NT2/D1 (cell line): Measurements from ENCODE around the gene PKHD1.

Experiments
- DNase-seq: peaks from one replicate; pipeline ENCODE4 v3.0.0-alpha.2; 2011; ENCODE audit warnings: low read depth, low spot score
- H3K27me3 ChIP-seq: 2 replicates; pipeline ENCODE4 v1.6.0; 2011; ENCODE audit warnings: mild to moderate bottlenecking; ENCODE audit not compliant: insufficient read length, insufficient read depth
- H3K36me3 ChIP-seq: 2 replicates; pipeline ENCODE4 v1.6.1; 2011; ENCODE audit warnings: mild to moderate bottlenecking, low read length, mixed read lengths; ENCODE audit not compliant: insufficient read depth, insufficient read length
- H3K4me1 ChIP-seq: 2 replicates; pipeline ENCODE4 v1.5.1; 2011; ENCODE audit not compliant: insufficient read depth, insufficient read length
- H3K4me3 ChIP-seq: 2 replicates; pipeline ENCODE4 v1.5.1; 2011; ENCODE audit warnings: low read depth; ENCODE audit not compliant: insufficient read length
- H3K9ac ChIP-seq: 2 replicates; pipeline ENCODE4 v1.6.0; 2011; ENCODE audit warnings: low read depth; ENCODE audit not compliant: insufficient read length
- H3K9me3 ChIP-seq: 2 replicates; pipeline ENCODE4 v1.5.1; 2011; ENCODE audit warnings: mild to moderate bottlenecking, low read length; ENCODE audit not compliant: insufficient read depth
- SUZ12 ChIP-seq: IDR thresholded peaks from 2 replicates; pipeline ENCODE4 v1.6.1; 2011; ENCODE audit not compliant: insufficient read length, insufficient read depth; ENCODE audit errors: extremely low read depth
- YY1 ChIP-seq: IDR thresholded peaks from 2 replicates; pipeline ENCODE4 v1.6.1; 2011; ENCODE audit not compliant: insufficient read length, insufficient read depth
- ZNF274 ChIP-seq: IDR thresholded peaks from 2 replicates; pipeline ENCODE4 v1.6.1; 2011; ENCODE audit warnings: mild to moderate bottlenecking, low read depth, low read length

Gene PKHD1

GRCh38 chr6:51619042-51619799 is 468.2 kb downstream of the PKHD1 start:
- Histone ChIP-seq H3K9me3 (no peaks in the 10 kb centered on the region), H3K9ac (no peak overlapping the region), H3K27me3 (no peaks in the 10 kb centered on the region), H3K4me1 (no peaks in the 10 kb centered on the region), H3K36me3 (no peaks in the 10 kb centered on the region), H3K4me3 (no peak overlapping the region)
- no peak for DNase-seq
- TF ChIP-seq SUZ12 (no peak), ZNF274 (no peak), YY1 (no peak)

- DNase-seq: no peak
- Histone ChIP-seq H3K9ac (no peak overlapping the region), H3K36me3 (no peaks in the 10 kb centered on the region), H3K27me3 (no peaks in the 10 kb centered on the region), H3K4me1 (no peaks in the 10 kb centered on the region), H3K4me3 (no peak overlapping the region), H3K9me3 (no peaks in the 10 kb centered on the region)
- TF ChIP-seq YY1: no peak
- TF ChIP-seq ZNF274: no peak
- no peak for TF ChIP-seq SUZ12
Measured at GRCh38 chr6:51618563-51618962, 468.9 kb downstream of the PKHD1 start.

- H3K27me3 ChIP-seq: no peaks in the 10 kb centered on the region
- H3K9me3 ChIP-seq: no peaks in the 10 kb centered on the region
- H3K9ac ChIP-seq: no peak overlapping the region
- DNase-seq: no peak
- no peak for TF ChIP-seq SUZ12
- no peak for TF ChIP-seq YY1
- TF ChIP-seq ZNF274: no peak
- H3K36me3 ChIP-seq: no peaks in the 10 kb centered on the region
- no peak overlapping the region for H3K4me3 ChIP-seq
- no peaks in the 10 kb centered on the region for H3K4me1 ChIP-seq
Measured at GRCh38 chr6:51617751-51618150, 469.7 kb downstream of the PKHD1 start.

GRCh38 chr6:51616243-51616642 is 471.2 kb downstream of the PKHD1 start:
- no peaks in the 10 kb centered on the region for H3K27me3 ChIP-seq
- no peak for DNase-seq
- no peak overlapping the region for H3K9ac ChIP-seq
- H3K4me3 ChIP-seq: no peak overlapping the region
- TF ChIP-seq ZNF274 (no peak), YY1 (no peak), SUZ12 (no peak)
- H3K9me3 ChIP-seq: no peaks in the 10 kb centered on the region
- H3K36me3 ChIP-seq: no peaks in the 10 kb centered on the region
- no peaks in the 10 kb centered on the region for H3K4me1 ChIP-seq

- Histone ChIP-seq H3K9ac (no peak overlapping the region), H3K4me3 (no peak overlapping the region), H3K36me3 (no peaks in the 10 kb centered on the region), H3K4me1 (no peaks in the 10 kb centered on the region), H3K27me3 (no peaks in the 10 kb centered on the region), H3K9me3 (no peaks in the 10 kb centered on the region)
- TF ChIP-seq YY1 (no peak), SUZ12 (no peak), ZNF274 (no peak)
- DNase-seq: no peak
Measured at GRCh38 chr6:51614725-51615124, 472.7 kb downstream of the PKHD1 start.

- TF ChIP-seq YY1 (no peak), SUZ12 (no peak), ZNF274 (no peak)
- Histone ChIP-seq H3K36me3 (no peaks in the 10 kb centered on the region), H3K9me3 (no peaks in the 10 kb centered on the region), H3K4me1 (no peaks in the 10 kb centered on the region), H3K4me3 (no peak overlapping the region), H3K27me3 (no peaks in the 10 kb centered on the region), H3K9ac (no peak overlapping the region)
- DNase-seq: no peak
Measured at GRCh38 chr6:51613558-51613957, 473.9 kb downstream of the PKHD1 start.

GRCh38 chr6:51608932-51609331 is 478.5 kb downstream of the PKHD1 start:
- H3K4me3 ChIP-seq: no peak overlapping the region
- TF ChIP-seq SUZ12: no peak
- TF ChIP-seq YY1: no peak
- no peak for TF ChIP-seq ZNF274
- no peak for DNase-seq
- H3K4me1 ChIP-seq: no peaks in the 10 kb centered on the region
- no peaks in the 10 kb centered on the region for H3K9me3 ChIP-seq
- no peaks in the 10 kb centered on the region for H3K36me3 ChIP-seq
- H3K9ac ChIP-seq: no peak overlapping the region
- no peaks in the 10 kb centered on the region for H3K27me3 ChIP-seq

- Histone ChIP-seq H3K27me3 (no peaks in the 10 kb centered on the region), H3K36me3 (no peaks in the 10 kb centered on the region), H3K9ac (no peak overlapping the region), H3K9me3 (no peaks in the 10 kb centered on the region), H3K4me3 (no peak overlapping the region), H3K4me1 (no peaks in the 10 kb centered on the region)
- TF ChIP-seq SUZ12 (no peak), ZNF274 (no peak), YY1 (no peak)
- DNase-seq: no peak
Measured at GRCh38 chr6:51608383-51608782, 479.0 kb downstream of the PKHD1 start.
